NCI-H1436 treated with DMSO at 0.1 percent for 48 hours (cell line): ENCODE results near the gene RABGGTA.
"Not testable (repeated sequence)": the region's sequence is repeated elsewhere in the genome, so short reads cannot be mapped to it uniquely, and the experiment has no call there.

Source experiments
- DNase-seq: peaks from one replicate; lab custom pipeline; 2025; lab: John Stamatoyannopoulos, UW

The RABGGTA gene

DNA sequence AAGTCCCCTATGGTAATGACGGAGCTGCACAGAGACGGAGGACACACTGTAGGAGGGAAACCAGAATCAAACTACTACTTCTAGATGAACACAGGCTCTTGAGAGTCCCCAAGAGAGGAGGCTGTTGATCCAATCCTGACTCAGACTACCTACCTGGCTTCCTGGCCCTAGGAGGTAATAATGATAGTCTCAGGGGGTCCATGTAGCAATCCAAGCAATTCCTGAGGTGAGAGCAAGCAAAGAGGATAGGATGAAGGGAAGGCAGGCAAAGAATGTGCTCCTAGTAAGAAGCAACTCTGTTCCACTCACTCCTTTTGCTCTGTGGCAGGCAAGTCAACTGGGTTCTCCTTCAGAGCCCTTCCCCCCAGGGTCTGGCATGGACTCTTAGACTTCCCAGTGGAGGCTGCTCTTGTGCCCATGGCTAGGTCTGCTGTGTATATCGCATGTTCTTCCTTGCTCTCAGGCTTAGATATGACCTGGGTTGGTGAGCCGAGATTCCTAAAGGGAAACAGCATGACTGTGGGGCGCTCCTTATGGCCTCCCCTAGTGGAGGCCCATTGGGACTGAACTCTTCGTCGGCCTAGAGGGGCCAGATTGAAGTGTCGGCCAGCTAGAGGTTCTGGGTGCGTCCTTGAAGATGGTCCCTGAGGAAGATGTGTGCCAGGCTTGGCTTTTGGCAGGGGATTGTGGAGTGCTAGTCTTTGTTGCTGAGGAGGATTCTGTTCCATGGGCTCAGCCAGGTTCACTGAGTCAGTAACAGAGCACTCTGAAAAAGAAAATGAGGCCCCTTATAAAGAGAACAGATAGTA, 31.1 kb downstream of the RABGGTA start:
- DNase-seq, result no peak

DNA sequence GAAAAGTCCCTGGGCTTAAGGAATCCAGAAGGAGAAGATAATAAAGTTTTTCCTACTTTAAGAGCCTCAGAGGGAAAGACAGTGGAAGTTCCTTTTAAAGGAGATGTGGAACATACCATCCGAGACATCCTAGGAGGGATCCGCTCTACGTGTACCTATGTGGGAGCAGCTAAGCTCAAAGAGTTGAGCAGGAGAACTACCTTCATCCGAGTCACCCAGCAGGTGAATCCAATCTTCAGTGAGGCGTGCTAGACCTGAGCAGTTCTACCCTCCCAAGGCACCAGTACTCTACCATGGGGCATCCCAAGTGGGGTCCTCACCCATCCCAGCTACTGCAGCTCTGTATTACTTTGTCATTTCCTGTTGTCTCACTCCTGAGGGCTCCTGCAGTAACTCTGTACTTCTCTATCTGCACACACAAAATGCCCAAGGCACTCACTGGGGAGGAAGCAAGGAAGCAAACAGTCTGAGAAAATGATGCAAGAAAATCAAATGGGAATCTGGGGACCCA, 32.8 kb downstream of the RABGGTA start:
- no peak for DNase-seq

DNA sequence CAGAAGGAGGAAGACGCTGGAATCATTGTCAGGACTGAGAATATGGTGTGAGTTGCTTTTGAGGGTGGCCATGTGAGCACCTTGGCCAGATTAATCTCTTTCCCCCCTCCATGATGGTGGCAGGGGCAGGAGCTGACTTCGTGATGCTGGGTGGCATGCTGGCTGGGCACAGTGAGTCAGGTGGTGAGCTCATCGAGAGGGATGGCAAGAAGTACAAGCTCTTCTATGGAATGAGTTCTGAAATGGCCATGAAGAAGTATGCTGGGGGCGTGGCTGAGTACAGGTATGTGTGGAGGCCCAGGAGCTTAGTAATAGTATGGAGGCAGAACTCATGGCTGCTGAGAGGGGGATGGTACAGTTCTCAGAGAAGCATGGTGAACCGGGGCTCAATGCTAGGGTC, 33.3 kb downstream of the RABGGTA start:
- no peak for DNase-seq

DNA sequence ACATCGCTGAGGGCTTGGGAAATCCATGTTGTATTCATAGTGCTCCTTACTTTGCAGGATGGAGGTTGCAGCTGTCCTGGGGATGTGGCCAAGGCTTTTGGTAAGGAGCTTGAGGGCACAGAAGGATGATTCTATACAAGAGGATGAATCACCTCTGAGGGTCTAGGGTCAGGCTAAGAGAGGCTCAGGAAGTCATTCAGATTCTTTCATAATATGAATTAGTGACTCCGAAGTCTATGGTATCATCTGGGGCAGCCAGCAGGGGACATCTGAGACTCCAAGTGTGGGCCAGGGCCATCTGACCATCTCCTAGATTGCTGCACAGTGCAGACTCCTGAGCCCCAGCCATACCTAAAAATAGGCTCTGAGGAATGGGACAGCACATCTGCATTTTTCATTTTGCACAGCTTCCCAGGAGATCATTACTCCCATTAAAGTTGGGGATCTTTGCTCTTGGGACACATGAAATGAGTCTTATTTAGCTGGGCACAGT, 33.9 kb downstream of the RABGGTA start:
- no peak for DNase-seq

DNA sequence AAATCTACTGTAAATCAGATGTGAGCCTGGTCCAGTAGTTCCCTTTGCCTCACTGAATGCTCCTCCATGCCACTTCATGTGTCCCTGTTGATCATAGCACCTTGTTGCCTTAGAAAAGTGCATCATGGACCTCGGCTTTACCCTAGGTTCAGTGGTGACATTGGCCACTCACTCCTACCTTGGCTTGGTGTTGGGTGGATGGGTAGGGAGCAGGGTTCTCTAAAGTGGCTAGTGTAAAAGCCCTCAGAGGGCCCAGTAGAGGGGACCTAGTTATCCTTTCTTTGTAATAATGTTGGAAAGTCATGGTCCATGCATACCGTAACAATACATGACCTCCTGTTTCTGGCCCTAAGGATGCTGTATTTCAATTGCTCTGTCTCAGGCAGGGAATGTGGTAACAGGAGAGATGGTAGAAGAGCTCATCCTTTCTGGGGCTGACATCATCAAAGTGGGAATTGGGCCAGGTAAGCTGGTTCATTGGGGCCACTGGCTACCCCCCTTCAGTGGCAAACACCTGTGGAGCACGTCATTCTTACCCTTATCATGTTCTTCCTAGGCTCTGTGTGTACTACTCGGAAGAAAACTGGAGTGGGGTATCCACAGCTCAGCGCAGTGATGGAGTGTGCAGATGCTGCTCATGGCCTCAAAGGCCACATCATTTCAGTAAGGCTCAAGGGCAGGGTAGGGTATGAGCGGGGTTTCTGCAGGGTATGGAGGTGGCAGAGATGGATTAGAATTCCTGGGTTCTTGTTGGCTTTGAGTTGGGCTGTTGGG, 34.5 kb downstream of the RABGGTA start:
- DNase-seq, result no peak

DNA sequence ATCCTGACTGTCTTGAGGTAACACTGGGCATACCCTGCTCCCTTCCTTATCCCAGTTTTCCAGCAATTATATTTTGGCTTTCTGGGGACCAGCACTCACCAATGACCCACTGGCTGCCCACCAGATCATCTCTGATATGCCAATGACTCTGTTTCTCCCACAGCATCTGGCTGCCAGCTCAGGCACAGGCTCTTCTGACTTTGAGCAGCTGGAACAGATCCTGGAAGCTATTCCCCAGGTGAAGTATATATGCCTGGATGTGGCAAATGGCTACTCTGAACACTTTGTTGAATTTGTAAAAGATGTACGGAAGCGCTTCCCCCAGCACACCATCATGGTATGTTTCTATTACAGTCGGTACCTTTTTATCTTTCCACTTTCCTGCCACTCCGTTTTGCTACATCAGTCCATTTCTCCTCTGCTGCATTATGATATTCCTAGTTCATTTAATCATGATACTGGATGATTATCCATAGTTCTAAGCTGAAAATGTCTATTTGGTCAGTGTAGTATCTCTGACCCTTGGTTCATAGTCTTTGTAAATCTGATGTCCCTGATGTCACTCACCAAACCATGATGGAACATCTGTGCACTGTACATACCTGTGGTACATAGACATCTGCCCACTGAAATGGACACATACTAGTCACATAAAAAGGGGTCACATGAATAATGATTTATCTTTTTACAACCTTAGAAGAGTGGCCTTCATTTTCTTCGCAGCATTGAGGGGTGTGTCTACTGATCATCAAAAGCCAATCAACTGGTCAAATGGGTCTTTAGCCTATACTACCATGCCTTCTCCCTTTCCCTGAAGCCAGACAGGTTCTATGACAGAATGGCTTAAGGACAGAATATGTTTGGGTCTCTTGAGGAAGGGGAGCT, 35.4 kb downstream of the RABGGTA start:
- DNase-seq, result no peak

DNA sequence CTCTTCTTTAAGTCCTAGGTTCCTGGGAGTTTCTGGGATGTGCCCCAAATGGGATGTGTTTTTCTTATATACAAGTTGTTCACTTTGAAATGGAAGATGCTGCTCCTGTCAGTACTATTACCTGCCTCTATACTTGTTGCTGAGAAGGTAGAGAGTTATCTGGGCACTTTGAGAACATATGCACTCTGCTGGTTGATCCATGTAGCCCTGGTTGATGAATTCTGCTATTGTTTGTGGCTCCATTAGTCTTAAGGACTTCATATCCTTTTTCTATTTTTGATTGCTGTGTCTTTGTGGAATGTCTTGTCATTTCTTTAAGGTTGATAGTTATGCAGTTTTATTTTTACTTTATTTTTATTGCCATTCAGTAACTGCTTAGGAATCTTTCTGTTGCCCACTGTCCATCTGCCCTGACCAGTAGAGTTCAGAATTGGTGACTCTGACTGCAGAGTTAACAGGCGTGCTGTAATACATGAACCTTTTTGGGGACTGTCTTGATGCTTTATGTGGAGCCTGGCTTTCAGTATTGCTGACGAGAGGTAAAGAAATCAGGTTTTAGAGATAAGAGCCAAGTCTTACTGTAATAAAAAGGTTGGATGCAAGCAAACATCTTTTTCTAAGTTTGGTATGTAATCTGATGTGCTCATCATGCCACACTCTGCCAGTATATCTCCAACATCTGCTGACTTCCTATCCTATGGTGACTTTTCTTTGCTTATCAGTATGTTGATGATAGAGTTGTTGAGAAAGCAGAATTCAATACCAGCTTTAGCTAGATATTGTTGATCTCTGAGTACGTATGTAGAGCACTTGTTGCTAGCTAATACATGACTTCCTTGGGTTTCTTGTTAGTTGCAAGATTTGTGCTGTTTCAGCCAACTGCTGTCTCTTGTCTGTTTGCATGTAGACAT, 37.0 kb downstream of the RABGGTA start:
- no peak for DNase-seq

DNA sequence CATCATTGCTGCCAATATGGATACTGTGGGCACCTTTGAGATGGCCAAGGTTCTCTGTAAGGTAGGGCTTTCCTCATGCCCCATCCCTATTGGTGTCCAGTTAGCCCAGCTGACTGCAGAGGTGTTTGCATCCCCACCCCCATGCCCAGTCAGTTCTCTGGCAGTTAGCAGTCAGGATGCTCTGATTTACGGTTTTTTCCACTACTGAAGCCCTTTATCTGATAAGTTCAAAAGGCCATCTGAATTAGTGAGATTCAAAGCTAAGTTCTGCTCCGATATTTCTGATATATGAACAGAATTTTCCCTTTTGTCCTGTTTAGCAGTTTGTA, 37.9 kb downstream of the RABGGTA start:
- DNase-seq, result no peak

DNA sequence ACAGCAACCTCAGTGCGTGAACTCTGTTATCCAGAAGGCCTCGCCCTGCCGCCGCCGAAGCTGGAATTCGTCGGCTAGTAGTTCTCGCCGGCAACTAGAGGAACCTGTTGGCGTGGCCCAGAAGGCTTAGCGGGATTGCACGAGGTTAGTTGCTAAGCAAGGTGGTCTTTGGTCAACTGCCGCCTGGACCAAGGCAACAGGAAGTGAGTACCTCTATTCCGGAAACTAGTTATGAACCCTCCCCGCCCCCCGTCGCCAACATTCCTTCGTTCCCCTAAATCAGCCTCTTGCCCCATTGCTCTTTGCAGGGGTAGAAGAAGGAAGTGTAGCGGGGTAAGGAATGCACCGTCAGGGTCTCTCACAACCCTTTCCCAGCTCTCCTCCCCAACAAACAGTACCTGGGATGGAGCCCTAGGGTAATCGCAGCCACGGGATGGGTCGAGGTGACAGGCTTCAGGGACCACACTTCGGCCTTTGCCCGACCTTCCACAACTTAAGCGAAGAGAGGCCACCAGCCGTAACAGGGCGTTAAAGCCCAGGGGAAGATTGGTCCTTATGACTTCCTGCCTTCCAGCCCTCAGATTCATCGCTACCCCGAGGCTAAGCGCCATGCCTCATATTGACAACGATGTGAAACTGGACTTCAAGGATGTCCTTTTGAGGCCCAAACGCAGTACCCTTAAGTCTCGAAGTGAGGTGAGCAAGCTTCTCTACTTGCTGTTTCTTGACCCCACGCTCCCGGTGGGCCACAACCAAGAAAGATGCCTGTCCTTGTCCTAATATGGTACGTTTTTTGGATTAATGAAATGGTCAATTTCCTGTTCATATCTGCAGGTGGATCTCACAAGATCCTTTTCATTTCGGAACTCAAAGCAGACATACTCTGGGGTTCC, 38.5 kb downstream of the RABGGTA start, which contains the start of gene GMPR2:
Gene GMPR2 (plus strand): TSS at position 285 of the 893 bp plus-strand sequence. CDS start 325 bp downstream, at position 610.
- no peak for DNase-seq

DNA sequence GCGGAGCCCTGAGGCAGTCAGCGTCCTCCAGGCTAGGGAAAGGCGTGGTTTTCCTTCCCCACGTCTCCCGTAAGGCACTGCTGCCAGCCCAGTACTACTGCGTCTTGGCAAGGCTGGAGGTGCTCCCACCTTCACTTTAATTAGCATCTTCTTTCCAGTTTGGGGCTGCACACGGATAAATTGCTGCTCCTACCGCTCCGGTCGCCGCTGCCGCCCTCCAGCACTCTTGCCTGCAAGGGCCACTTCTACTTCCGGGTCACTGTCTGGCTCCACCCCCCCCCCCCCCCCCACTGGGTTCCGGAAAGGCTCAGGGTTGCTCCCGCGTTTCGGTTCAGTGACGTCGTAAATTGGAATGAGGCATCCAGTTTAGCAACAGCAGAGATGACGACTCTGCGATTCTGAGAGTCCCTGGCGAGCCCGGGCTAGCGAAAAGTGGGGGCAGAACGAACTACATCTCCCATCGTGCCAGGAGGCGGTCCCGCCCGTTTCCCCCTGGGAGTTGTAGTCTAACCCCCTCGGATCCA, 39.2 kb downstream of the RABGGTA start, which contains the start of gene NEDD8:
Gene NEDD8 (minus strand): TSS at position 247 of the 524 bp plus-strand sequence. CDS start 100 bp downstream, at position 147.
- peak; percentile 46 for DNase-seq

DNA sequence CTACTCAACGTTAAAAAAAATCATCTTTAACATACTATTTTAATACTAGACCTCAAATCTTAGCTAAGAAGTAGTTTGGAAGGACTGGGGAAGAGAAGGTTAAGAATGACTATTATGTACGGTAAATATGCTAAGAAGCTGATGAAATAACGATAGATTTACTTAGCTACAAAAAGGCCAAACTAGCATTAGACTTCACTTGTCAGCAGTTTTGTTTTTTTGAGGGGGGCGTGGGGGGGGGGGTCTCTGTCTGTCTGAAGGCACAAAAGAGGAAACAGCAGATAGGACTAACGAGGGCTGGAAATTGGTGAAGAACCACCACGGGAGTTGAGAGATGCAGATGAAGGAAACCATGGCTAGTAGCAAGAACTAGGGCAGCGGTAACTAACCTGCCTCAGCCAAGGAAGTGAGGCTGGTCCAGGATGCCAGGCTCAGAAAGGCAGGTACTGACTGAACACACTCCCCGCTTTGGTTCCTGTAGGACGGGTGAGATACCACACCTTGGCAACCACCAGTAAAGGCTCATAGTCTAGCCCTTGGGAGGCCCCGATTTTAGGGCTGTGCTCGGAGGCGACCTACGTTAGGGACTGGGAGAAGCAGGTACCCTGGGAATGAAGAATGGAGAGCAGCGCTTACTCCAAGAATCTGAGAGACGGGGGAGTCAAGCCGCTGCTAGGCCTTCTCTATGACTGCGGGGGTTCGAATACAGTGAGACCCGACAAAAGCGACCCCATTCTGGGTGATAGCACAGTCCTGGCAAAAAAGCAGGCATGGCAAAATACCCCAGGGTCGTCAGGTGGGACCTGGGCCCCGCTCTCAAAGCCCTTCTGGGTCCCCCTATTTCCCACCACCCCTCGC, 39.9 kb downstream of the RABGGTA start:
- no peak for DNase-seq

DNA sequence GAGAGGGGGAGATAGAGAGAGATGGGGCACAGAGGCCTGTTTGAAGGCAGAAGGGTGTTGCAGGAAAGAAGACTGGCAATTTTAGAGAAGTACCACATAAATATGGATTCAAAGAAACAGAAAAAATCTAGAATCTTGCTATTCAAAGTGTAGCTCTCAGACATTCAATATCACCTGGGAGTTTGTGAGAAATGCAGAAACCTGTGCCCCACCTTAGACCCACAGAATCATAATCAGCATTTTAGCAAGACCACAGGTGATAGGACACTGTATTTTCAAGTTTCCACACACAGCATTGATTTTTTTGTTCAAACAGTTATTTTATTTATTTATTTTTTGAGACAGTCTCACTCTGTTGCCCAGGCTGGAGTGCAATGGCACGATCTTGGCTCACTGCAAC, 42.5 kb downstream of the RABGGTA start:
- no peak for DNase-seq

DNA sequence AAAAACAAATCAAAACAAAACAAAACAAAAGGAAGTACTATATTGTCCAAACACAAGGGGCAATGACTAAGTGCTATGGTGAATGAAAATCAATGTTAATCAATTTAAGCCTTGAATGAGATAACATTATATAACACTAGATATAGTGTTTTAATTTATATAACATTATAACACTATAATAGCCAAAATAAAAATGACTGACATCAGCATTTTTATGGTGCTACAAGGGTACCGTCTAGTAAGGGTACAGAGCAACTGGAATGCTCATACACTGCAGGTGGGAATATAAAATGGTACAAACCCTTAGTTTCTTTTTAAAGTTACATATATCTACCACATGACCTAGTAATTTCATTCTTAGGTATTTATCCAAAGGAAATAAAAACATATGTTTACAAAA, 44.9 kb downstream of the RABGGTA start:
- no peak for DNase-seq

DNA sequence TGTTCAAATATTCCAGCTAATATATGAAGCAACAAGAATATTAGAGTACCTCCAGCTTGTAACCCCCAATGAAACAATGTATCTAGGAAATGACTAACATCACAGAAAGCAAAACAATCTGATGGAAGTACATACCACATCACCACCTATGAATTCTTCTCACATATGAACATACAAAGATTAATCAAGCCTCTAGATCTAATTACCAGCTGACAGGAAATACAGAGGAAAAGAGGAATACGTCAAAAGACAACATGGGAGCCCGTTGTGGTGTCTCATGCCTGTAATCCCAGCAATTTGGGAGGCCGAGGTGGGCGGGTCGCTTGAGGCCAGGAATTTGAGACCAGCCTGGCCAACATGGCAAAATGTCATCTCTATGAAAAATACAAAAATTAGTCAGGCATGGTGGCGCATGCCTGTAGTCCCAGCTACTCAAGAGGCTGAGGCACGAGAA, 46.8 kb downstream of the RABGGTA start:
- DNase-seq, result no peak

DNA sequence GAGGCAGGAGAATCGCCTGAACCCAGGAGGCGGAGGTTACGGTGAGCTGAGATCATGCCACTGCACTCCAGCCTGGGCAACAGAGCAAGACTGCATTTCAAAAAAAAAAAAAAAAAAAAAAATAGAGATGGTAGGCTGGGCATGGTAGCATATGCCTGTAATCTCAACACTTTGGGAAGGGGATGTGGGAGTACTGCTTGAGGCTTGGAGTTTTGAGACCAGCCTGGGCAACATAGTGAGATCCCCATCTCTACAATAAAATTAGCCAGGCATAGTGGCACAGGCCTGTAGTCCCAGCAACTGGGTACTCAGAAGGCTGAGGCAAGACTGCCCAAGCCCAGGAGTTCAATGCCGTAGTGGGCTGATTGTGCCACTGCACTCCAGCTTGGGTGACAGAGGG, 48.4 kb downstream of the RABGGTA start:
- DNase-seq, result not testable (repeated sequence)

DNA sequence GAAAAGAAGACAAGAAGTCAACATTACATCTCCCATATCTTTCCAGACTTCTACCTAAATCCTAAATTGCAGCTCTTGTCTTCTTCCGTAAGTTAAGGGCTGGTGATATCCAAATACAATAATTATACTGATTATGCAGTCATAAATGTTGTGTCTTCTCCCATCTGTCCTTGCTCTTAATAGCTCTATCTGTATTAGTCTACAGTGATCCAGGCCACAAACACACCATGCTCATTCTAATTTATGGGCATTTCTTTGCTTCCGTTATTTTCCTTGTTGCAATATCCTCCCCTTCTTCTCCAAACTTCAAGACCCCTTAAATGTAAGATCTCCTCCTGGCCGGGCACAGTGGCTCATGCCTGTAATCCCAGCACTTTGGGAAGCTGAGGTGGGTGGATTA, 51.9 kb downstream of the RABGGTA start:
- DNase-seq, result no peak

DNA sequence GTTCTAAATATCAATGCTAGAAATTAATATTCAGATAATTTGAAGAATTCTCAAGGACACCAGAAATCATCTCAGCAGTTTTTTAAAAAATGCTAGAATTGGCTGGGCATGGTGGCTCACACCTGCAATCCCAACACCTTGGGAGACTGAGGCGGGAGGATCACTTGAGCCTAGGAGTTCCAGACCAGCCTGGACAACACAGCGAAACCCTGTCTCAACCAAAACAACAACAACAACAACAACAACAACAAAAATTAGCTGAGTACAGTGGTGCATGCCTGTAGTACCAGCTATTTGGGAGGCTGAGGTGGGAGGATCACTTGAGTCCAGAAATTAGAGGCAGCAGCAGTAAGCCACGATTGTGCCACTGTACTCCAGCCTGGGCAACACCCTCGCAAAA, 52.3 kb downstream of the RABGGTA start:
- no peak for DNase-seq

DNA sequence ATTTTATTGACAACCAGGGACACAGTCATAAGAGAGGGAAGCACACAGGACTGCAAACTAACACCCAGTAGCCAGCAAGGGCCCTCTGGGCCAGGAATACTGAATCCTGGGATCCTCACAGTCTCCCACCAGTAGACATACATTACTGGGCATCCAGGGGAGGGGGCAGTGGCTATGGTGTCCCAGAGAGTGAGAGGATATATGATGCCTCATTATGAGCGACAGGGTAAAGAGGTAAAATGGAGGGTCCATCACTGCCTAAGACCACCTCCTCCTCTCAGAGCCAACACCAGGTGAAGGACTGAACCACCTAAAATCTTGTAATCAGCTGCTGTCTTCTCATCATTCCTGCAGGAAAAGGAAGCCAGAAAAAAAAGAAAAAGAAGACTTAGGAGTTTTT, 54.5 kb downstream of the RABGGTA start:
- not testable (repeated sequence) for DNase-seq

DNA sequence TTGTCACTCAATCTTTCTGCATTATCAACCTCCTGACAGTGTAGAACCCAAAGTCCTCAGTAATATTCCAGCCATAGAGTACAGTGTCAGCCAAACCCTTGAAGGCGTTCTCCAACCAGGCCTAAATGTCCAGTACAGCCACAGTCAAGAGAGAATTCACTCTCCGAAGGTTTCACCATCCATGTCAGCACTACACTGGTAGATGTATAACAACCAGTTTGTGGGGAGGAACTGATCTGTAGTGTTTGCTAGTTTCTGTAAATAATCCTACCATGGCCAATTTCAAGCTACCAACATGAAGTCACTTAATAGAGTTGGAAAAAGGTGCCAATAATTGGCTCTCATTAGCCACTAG, 55.1 kb downstream of the RABGGTA start:
- no peak for DNase-seq
